Inflammatory macrophage treated with lipopolysaccharide for 1 hour (primary cell): ENCODE measurements around the gene GRM4.
A peak's percentile ranks its signal among the peaks of the same experiment; 100 is the strongest.

ENCODE experiments used
- DNase-seq, 2 donors: peaks; one replicate each; pipeline ENCODE4 v3.0.0-alpha.2; 2020 to 2022

GRM4 gene

DNA sequence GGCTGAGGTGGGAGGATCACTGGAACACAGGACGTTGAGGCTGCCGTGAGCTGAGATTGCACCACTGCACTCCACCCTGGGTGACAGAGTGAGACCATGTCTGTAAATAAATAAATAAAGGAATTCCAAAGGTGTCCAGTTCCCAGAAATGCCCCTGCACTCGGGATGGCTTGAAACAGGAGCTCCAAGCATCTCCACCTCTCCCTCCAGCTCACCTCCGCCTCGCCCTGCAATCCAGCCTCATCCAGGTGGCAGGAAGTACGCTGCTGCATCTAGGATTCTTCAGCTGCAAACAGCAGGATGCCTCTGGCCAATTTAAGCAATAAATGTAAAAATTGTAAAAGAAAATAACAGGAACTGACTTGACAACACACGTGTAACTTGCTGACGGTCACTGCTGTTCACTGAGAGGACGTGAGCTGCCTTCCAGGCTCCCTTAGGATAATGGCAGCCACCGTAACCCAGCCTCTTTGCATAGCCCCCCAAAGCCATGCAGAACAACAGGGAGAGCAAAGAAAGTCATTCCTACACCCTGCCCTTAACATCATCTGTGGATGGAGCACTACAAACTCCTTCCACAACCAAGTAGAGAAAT is 11.4 kb upstream of the GRM4 start:
- DNase-seq = no peak

DNA sequence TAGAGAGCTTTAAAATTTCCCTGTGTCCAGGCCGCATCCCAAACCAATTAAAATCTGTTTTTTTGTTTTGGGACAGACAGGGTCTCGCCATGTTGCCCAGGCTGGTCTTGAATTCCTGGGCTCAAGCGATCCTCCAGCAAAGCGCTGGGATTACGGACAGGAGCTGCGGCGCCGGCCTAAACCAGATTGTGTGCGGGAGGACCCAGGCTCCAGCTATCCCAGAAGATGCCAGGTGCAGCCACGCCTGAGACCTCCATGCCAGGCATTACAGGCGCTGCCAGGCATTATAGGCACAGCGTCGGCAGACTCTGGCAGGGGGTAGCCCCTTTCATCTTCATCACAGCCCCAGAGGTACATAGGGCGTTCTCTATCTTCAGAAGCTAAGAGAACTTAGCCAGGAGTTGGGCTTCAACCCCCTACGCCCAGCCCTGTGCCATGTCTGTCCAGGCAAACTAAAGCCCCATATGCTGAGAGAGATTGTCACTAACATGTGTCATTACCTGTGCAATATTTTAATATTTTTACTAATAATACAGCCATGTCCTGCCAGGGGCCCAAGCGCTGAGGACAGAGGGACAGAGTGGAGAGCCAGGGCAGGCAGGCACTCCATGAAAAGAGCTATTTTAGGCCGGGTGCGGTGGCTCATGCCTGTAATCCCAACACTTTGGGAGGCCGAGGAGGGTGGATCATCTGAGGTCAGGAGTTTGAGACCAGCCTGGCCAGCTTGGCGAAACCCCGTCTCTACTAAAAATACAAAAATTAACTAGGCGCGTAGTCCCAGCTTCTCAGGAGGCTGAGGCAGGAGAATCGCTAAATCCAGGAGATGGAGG is 9.8 kb upstream of the GRM4 start:
- DNase-seq = no peak

DNA sequence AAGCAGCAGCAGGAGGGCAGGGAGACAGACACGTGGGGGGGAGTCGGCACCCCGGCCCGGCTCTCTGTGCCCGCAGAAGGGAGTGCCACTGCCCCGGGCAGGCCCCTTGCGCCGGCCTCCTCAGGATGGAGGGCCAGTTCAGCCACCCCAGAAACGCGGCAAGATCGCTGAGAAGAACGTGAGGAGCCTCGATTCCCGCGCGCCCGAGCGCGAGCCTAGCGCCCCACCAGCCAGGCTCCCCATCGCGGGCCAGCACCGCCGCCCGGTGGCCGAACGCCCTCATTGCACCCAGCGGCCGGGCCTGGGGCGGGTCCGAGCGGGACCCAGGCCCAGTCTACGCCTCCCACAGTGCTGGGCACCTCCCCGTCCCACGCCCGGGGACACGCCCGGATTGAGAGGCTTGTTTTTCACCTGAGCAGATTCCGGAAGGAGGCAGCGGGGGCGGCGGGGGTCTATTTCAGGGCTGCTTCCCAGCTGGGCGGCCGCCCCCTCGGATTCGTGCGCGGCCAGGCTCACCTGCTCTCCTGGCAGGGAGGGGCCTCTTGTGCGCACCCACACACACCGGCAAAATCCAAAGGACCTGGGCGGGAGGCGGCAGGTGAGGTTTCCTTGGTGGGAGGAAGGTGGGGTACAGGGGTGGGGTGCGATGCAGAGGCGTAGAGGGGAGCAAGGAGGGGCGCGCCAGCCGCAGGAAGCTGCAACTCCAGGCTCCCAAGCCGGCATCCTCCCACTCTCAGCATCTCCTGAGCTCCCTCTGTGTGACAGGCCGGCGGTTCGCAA is 9.0 kb upstream of the GRM4 start:
- DNase-seq = peak in 1 of 2 donors; percentile 51

DNA sequence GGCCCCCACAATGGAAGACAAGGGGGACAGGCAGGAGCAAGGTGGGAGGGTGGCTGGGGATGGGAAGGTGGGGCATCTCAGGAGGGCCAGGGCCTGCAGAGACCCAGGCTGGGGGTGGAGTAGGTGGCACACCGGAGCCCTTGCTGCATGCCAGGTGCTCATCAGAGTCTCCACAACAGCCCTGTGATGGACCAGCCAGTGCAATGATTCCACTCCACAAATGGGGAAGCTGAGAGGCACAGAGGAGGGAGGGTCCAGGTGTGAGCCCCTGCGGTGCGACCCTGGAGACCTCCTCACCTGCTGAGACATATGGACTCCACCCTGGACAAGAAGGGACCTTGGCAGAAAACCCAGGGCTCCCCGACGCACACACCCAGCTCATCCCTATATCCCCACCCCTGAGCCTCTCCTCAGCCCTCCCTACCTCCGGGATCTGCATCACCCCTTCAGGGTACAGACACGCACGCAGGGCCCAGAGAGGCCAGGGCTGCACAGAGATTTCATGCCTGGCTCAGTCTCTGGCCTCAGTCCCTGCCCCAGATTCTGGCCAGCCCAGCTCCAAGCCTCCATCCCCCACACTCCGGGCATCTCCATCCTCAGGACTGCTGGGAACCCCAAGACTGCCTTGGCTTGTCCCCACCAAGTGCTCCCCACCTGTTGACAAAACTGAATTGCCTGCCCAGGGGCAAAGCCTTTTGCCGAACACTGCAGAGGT is 7.1 kb upstream of the GRM4 start:
- no peak for DNase-seq

DNA sequence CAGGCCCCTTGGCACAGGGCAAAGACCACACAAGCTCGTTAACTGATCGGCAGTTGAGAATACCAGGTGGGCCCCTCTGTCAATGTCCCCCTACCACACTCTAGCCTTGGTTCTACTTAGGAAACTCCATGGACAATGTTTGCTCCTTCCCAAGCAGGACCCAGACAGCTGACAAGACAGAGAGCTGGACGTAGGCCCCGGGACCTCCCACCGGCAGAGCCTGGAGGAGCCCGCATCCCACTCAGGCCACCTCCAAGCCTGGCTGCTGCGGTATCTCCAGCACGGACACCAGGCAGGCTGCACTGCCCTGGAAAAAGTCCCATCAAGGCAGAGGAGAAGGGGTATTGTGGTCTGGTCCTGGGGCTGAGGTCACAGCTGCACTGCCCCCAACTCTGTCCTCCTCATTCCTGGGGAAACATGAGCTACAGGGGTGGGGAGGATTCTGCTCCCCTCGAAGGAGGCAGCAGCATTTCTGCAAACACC is 6.2 kb upstream of the GRM4 start:
- DNase-seq = no peak

DNA sequence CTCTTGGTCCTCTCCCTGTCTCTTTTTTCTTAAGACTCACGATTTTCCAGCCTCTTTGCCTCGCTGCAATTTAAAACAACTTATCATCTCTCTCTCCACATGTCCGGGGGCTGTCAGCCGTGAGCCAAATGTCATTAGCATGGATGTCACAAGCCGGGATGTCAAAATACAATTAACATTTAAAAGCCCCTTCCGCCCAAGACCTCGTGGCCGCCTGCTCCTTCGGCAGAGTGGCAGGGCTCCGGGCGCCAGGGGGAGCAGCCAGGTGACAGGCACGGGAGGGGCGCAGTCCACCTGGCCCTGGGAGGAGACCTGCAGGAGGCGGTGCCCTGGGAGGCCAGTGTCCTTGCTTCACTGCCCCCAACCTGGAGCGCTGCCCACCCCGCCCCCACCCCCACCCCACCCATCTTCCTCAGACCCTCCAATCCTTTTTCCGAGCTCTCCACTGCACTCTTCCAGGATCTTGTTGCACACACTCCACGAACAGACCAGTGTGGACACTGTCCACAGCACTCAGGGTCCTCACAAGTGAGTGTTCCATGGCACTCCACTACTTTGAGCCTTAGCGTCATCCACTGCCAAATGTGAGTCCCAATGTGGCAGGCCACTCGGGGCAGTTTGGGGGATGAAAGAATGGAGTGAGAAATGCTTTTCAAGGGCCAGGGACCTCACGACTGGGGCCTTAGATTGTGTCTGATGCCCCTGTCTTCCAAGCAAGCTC is 5.6 kb upstream of the GRM4 start:
- no peak for DNase-seq

DNA sequence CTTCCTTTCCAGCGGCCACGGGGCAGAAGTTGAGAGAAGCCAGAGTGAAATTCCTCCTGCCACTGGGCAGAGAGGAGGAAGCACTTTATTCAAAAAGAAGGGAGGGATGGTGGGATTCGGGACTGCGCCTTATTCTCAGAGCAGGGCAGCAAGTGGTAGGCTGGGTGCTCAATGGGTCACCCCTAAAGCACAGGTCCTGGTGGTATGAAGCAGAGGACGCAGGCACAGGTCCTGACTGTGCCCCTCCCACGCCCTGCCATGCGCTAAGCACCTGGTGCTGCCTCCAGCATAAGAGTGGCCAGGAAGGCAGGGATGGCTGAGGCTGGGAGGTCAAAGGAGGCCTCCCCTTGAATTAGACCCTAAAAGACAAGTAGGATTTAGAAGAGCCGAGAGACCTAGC is 4.9 kb upstream of the GRM4 start:
- DNase-seq = no peak

DNA sequence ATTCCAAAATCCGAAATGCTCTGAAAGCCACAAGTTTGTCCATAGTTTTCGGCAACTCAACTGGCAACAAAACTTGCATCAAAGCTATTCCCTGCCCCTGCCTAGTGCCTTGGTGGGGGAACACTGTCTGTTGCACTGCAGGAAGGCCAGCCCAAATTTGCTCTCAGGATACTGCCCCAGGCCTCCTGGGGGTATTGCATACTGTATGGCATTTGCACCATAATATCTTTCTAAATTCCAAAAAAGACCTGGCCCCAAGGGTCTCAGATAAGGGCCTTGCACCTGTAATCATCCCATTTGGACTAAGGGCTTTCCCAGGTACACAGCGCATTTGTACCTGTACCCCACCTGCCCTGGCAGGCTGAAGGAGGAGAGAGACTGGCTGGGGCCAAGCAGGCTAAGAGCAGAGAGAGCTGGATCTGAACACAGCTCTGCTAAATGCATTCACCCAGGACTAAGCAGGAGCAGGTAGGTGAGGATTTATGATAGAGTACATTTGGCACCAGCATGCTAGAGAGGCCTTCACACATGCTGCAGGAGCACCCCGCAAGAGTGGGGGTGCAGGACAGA is 4.0 kb upstream of the GRM4 start:
- no peak for DNase-seq

DNA sequence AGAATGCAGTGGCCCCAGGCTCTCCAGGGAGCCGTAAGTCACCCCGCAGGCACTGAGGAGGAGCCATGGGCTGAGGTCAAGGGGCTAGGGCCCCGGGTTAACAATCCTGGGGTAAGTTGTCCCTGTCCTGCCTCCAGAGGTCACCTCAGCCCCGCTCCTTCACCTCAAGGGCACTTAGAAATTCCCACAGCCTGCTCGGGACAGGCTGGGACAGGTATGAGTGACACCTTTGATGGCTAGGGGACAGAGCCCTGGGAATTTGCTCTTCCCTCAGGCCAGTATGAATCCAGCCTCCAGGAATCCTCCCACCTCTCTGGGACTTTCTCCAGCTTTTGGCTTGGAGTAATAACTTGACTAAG is 3.5 kb upstream of the GRM4 start:
- DNase-seq = no peak

DNA sequence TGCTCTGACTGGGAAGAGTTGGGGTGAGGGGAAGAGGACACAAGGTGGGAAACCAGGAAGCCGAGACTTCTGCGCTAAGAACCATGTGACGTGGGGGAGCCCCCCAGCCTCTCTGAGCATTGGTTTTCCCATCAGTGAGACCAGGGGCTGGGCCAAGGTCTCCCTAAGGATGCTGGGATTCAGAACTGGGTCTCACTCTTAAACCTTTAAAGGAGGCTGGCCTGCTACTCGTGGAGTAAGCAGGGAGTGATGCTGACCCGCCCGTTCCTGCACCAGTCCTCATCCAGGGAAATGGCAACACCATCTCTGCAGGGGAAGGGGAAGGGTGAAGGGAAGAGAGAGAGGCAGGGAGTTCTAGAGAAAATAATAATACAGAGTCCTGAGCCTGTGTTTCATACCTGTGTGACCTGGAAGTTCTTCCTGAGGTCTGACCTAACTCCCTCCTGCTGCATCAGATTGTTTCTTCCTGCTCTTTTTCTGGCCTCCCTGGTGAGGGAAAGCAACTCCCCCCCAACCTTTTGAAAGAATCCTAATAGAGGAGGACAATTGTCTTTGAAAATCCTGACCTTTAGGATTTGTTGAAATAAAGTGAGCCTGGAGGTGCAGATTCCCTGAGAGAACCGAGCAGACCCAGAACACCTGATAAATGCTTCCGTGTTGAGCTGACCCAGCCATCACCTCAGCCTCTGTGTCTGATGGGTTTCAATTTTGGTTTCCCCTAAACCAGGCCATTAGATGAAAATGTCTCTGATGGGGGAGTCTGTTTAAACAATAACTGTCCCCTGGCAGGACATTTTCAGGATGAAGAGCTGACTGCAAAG is 3.0 kb upstream of the GRM4 start:
- no peak for DNase-seq

DNA sequence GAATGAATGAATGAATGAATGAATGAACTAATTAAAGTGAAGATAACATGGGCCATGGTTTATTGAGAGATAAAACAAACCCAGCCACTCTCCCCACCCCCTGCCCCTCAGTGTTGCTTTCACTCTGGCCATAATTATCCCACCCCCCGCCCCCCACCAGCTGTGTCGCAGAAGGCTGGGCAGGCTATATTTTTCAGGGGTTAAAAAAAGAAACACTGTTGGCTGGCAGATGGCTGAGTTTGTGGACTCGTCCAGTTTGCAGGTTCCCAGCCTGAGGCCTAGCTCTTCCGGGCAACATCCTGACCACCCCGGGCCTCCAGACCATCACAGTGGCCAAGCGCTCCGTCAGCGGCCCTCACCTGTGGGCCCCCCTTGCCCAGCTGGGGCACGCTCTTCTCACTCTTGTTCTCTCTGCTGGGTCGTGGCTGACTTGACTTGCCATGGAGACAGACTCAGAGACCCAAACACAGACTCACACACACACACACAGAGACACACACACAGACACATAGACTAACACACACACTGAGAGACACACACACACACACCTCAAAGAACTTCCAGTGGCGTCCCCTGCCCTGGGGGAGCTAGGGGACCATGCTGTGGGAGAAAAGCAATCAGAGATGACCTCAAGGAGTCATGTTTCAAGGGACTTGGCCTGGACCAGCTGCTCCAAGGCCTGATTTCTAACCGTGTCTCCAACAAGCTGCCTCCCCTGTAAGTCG is 2.2 kb upstream of the GRM4 start:
- no peak for DNase-seq

DNA sequence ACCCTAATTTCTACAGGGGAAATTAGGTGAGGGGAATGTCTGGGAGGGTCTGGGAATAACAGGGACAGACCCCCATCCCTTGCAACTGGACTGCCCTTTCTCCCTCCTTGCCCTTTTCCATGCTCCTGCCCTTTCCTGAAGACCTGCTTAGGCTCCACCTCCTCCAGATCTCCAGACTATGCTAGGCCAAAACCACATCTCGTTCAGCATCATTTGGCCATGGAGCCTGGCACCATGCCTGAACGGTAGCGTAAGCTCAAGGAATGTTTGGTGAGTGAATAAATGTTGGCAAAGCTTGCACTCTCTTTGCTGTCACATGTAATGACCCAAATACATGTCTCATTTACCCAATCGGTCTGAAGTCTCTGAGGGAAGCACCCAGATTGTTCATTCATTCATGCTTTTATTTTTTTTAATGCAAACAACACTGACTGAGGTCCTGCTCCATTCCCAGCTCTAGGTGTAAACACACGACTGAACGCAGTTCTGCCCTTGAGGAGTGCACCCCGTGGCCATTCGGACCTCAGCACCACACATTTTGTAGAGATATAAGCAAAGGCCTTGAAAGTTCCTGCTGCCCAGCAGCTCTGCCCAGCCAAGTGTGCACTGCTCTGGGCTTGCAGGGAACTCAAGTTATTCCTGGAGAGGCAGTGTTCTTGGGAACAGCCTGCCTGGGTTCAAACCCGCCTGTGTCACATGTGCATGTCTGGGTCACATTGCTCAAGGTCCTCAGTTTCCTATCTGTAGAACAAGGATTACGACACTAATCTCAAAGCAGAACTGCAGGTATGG is 1.1 kb upstream of the GRM4 start:
- DNase-seq = no peak

DNA sequence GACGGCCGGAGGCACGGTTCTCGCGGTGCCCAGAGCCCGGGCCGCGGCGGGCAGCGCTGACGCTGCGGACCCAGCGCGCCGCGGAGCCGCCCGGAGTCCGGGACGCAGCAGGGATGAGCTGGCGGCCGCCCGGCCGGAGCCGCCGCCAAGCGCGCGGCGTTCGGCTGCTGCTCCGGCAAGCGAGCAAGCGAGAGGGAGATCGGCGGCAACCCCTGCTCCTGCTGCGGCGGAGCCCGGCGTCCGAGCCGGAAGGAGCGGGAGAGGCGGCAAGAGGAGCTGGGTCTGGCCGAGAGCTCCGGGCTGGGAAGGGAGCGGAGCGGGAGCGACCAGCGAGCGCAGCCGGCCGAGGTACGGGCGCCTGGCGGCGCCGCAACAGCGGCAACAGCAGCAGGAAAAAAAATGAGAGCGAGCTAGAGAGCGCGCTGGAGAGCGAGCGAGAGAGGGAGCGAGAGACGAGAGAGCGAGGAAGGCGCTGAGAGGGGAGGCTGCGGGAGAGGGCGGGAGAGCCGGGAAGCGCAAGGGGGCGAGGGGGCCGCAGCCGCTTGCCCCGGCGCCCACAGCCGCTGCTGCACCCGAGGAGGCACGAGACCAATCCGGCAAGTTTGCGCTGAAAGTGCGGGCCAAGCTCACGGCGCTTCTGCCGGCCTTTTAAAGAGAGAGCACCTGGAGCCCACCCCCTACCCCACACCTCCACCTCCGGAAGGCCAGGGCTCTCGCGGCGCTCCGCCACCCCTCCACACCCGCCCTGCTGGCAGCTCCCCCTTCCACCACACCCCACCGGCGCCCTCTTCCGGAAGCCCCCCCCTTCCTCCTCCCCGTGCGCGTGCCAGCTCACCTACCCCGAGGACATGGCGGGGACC is 496 bp downstream of the GRM4 start:
- DNase-seq = no peak

DNA sequence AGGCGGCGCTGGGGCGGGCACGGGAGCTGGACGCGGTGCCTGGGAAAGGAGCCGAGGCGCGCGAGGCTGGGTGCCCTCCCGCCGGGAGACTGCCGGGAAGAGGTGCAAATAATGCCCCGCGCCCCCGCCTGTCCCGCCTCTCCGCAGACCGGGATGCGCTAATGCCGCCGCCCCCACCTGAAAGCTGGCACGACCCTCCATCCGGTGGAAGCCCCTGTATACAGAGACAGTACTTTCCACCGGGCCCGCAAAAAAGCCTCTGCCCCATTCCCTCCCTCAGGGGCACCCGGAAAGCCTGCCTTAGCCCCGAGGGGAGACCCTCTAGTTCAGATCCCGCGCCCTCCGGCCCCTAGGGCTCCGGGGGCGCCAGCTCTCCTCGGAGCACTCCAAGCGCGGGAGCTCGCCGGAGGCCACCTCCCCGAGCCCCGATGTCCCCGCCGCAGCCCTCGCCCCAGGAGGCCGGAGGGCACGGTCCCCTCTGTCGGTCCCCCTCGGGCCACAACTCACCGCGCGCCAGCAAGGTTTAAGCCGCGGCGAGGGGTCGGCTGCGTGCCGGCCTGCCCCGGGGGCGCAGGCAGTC is 1.2 kb downstream of the GRM4 start:
- no peak for DNase-seq

DNA sequence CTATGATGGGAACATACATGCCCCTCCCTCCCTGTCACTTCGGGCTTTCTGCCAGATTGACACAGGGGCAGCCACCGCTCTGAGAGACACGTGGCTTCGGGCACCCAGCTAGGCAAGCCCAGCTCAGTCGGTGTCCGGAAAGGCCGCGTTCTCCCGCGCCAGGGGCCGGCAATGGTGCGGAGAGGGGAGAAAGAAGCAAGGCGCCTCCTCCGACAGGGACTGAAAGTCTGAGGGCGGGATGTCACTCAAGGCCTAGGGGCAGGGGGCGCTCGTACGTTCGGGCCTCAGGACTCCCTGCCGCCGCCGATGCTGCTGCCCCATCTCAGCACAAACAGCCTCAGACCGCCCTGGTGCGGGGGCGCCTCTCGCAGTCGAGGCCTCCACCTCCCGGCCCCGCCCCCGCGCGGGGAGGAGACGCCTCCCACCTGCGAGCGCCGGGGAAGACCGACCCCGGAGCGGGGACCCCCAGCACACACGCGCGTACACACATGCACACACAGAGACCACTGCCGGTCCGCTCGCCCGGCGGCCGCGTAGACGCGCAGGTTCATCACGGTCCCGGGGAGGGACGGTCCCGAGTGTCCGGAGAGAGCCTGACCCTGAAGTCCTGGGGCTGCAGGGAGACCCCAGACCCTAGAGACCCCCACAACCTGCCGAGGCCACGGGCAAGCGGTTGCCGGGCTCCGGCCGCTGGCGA is 1.9 kb downstream of the GRM4 start:
- no peak for DNase-seq

DNA sequence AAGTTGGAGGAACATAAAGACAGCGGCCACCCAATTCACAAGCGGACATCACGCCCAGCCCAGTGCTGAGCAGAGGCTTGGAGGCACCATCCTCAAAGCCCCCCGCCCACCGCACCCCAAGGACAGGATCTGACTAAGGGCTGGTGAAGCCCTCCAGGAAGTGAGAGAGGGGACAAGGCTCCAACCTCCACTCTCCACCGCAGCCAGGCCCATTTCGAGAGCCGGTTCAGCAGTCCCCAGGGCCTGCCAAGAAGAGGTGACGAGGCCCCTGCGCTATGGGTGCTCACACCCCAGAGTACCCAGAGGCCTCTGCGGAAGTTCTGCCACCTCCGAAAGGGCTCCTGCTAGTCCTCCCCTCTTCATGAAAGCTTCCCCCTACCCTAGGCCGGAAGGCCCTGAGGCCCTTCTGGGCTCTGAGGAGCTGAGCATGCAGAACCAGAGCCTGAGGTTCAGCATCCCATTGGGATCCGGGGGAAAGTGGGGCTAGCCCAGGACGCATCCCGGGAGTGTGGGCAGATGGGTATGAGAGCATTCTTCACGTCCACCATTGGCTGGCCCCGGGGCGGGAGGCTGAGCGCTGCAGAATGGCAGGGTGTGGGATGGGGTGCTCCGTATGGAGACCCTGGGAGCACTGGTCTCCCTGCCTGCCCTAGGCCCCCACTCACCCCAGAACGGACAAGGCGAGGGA is 2.5 kb downstream of the GRM4 start:
- DNase-seq = no peak
